Mesenchymal stem cell (in vitro differentiated cells and primary cell): ENCODE measurements around the gene TRAF3.

Source experiments
- DNase-seq: peaks from one replicate; pipeline ENCODE4 v3.0.0-alpha.2; 2013
- H2AFZ ChIP-seq: one replicate; pipeline ENCODE4 v1.6.1; 2013; ENCODE audit warnings: low read depth, mild to moderate bottlenecking, control low read depth, inconsistent platforms, low read length, moderate library complexity
- H2AK5ac ChIP-seq: 2 replicates; pipeline ENCODE4 v1.6.1; 2013; ENCODE audit warnings: low read length, moderate library complexity, mild to moderate bottlenecking, inconsistent platforms; ENCODE audit not compliant: severe bottlenecking
- H2BK120ac ChIP-seq: one replicate; pipeline ENCODE4 v1.6.1; 2013; ENCODE audit warnings: low read depth, mild to moderate bottlenecking, inconsistent platforms, low read length, moderate library complexity
- H2BK12ac ChIP-seq, 2 experiments: one replicate each; pipeline ENCODE4 v1.6.1; 2013; ENCODE audit warnings: inconsistent platforms in 2 of 2, low read length in 2 of 2, mild to moderate bottlenecking in 2 of 2, moderate library complexity in 2 of 2, control low read depth in 1 of 2
- H2BK15ac ChIP-seq: one replicate; pipeline ENCODE4 v1.6.1; 2013; ENCODE audit warnings: mild to moderate bottlenecking, low read depth, inconsistent platforms; ENCODE audit not compliant: poor library complexity, severe bottlenecking
- H2BK5ac ChIP-seq: 2 replicates; pipeline ENCODE4 v1.6.1; 2013; ENCODE audit warnings: low read depth, mild to moderate bottlenecking, low read length, control low read depth, inconsistent platforms; ENCODE audit not compliant: poor library complexity, severe bottlenecking
- H3K14ac ChIP-seq, 2 experiments: one replicate each; pipeline ENCODE4 v1.6.1; 2013; ENCODE audit warnings: inconsistent platforms in 2 of 2, low read length in 2 of 2, control low read depth in 1 of 2, mild to moderate bottlenecking in 1 of 2, moderate library complexity in 1 of 2
- H3K18ac ChIP-seq, 2 experiments: one replicate each; pipeline ENCODE4 v1.6.1; 2013; ENCODE audit warnings: inconsistent platforms in 2 of 2, low read length in 2 of 2, control low read depth in 1 of 2, low read depth in 1 of 2, mild to moderate bottlenecking in 1 of 2
- H3K23ac ChIP-seq, 2 experiments: one replicate each; pipeline ENCODE4 v1.6.1; 2013; ENCODE audit warnings: inconsistent platforms in 2 of 2, low read length in 2 of 2, mild to moderate bottlenecking in 2 of 2, moderate library complexity in 2 of 2, control low read depth in 1 of 2
- H3K27ac ChIP-seq: 2 replicates; pipeline ENCODE4 v1.5.1; 2013; ENCODE audit warnings: mild to moderate bottlenecking, moderate library complexity, low read length, control low read depth, inconsistent platforms; ENCODE audit not compliant: poor library complexity, severe bottlenecking
- H3K27me3 ChIP-seq, 2 experiments: 2 replicates each; pipeline versions ENCODE4 v1.6.1 to v1.7.0; 2013; ENCODE audit warnings: low read length in 2 of 2, mild to moderate bottlenecking in 2 of 2, moderate library complexity in 2 of 2, control low read depth in 1 of 2, inconsistent platforms in 1 of 2; ENCODE audit not compliant: control insufficient read depth in 1 of 2, insufficient read depth in 1 of 2
- H3K36me3 ChIP-seq, 2 experiments: 2 replicates each; pipeline versions ENCODE4 v1.6.1 to v1.7.0; 2013; ENCODE audit warnings: low read length in 2 of 2, control low read depth in 1 of 2, inconsistent platforms in 1 of 2, low read depth in 1 of 2, mild to moderate bottlenecking in 1 of 2; ENCODE audit not compliant: insufficient read depth in 2 of 2, control insufficient read depth in 1 of 2
- H3K4ac ChIP-seq, 2 experiments: one replicate each; pipeline ENCODE4 v1.6.1; 2013; ENCODE audit warnings: inconsistent platforms in 2 of 2, low read length in 2 of 2, mild to moderate bottlenecking in 2 of 2, moderate library complexity in 2 of 2, control low read depth in 1 of 2, low read depth in 1 of 2
- H3K4me1 ChIP-seq: 2 replicates; pipeline ENCODE4 v1.6.1; 2013; ENCODE audit warnings: low read depth, low read length, control low read depth; ENCODE audit not compliant: control insufficient read depth, insufficient read depth
- H3K4me2 ChIP-seq: 2 replicates; pipeline ENCODE4 v1.6.1; 2013; ENCODE audit warnings: low read length, mild to moderate bottlenecking, inconsistent platforms; ENCODE audit not compliant: poor library complexity, severe bottlenecking
- H3K4me3 ChIP-seq, 2 experiments: 2 replicates each; pipeline versions ENCODE4 v1.5.1 to v1.7.0; 2013; ENCODE audit warnings: low read length in 2 of 2, mild to moderate bottlenecking in 2 of 2, control low read depth in 1 of 2, low read depth in 1 of 2; ENCODE audit not compliant: insufficient read depth in 1 of 2
- H3K79me1 ChIP-seq: replicated peaks from 2 replicates; pipeline ENCODE4 v1.6.1; 2013; ENCODE audit warnings: mild to moderate bottlenecking, control low read depth, low read length, inconsistent platforms; ENCODE audit not compliant: poor library complexity, severe bottlenecking
- H3K9ac ChIP-seq: 2 replicates; pipeline ENCODE4 v1.7.0; 2013; ENCODE audit warnings: mild to moderate bottlenecking, low read length, moderate library complexity
- H3K9me3 ChIP-seq: 2 replicates; pipeline ENCODE4 v1.7.0; 2013; ENCODE audit warnings: mild to moderate bottlenecking, low read length; ENCODE audit not compliant: control insufficient read depth
- H4K8ac ChIP-seq: one replicate; pipeline ENCODE4 v1.6.1; 2013; ENCODE audit warnings: inconsistent platforms, mild to moderate bottlenecking, low read length, moderate library complexity
- H4K91ac ChIP-seq: one replicate; pipeline ENCODE4 v1.6.1; 2013; ENCODE audit warnings: mild to moderate bottlenecking, low read length, inconsistent platforms
- WGBS: methylation state at CpG from one replicate; pipeline ENCODE4 v1.1.7; 2013; ENCODE audit warnings: mixed read lengths; 5-methylcytosine and 5-hydroxymethylcytosine counted together

The TRAF3 gene

DNA sequence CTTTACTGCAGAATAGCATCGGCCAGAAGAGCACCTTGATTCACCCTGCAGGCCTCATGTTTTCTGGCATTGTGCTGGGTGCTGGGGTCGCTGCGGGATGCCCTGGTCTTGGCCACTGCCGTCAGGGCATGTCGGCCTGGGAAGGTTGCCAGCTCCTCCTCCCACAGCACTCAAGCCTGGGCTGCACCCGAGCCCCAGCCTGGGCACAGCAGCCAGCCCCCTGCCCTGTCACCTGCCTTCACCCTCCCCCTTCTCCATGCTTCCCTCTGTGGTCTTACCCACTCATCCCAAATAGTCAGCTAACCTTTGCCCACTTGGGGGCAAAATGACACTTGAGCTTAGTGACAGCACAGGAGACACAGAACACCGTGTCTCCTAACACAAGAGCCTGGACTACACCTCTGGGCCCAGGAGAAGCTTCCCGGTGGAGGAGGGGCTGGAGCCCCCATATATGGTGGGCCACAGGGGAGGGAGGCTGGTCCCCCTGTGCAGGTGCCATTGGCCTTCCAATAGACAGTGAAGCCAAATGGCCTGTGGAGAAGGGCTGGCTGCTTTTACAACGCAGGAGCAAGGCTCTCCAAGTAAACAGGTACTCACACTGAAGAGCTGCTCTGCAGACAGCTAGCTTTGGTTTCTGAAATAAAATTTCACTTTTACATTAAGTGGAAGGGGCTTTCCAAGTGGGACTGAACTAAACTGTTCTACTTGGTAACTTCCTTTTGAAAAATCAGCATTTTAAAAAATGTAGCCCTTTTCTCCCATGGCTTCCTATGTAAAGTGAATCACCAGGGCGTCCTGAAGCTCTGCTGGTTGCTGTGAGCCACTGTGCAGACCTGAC, 94.0 kb downstream of the TRAF3 start:
- no peak for DNase-seq
- Histone ChIP-seq H2AFZ (no peak overlapping the region), H3K14ac (no peak overlapping the region), H2AK5ac (no peak overlapping the region), H4K8ac (no peak overlapping the region), H3K23ac (no peak overlapping the region), H3K79me1 (peaks cover 21% of the 10 kb centered on the region), H4K91ac (no peak overlapping the region), H3K9ac (no peak overlapping the region), H2BK5ac (no peak overlapping the region), H3K4me3 (no peak overlapping the region), H3K27me3 (no peaks in the 10 kb centered on the region), H3K4ac (no peak overlapping the region), H2BK15ac (no peak overlapping the region), H3K36me3 (peaks cover 28 to 46% of the 10 kb centered on the region in 2 experiments), H3K4me2 (no peak overlapping the region), H3K4me1 (no peaks in the 10 kb centered on the region), H3K27ac (no peak overlapping the region), H2BK120ac (no peak overlapping the region), H2BK12ac (no peak overlapping the region), H3K18ac (no peak overlapping the region), H3K9me3 (no peaks in the 10 kb centered on the region)
- 96% methylated on average over 10 of the region's 10 CpGs for WGBS

- H4K91ac ChIP-seq = no peak overlapping the region
- WGBS = 96% methylated on average over 3 of the region's 5 CpGs
Measured at GRCh38 chr14:102872020-102872419, 94.8 kb downstream of the TRAF3 start.

DNA sequence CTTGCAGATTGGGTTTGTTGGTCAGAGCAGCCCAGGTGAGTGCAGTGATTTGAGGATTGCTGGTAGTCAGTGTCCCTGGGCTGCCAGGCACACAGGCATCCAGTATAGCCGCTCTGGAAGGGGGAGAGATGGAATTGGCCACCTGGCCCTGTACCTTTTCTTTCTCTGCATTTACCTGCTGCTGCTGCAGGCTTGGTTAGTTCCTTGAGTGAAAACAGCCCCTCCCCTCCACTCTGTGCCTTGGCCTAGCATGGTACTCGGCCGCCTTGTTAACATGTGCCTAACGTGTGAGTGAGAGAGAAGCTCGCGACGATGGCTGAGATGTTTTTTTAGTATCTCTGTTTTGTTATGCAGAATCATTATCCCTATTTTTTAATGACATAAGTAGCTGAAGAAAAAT, 95.9 kb downstream of the TRAF3 start:
- Histone ChIP-seq H3K14ac (no peak overlapping the region), H3K9me3 (no peaks in the 10 kb centered on the region), H3K36me3 (peaks cover 39 to 66% of the 10 kb centered on the region in 2 experiments), H3K23ac (no peak overlapping the region), H2AFZ (no peak overlapping the region), H4K91ac (no peak overlapping the region), H3K4me1 (no peaks in the 10 kb centered on the region), H2BK15ac (no peak overlapping the region), H2AK5ac (no peak overlapping the region), H3K18ac (no peak overlapping the region), H2BK5ac (no peak overlapping the region), H3K9ac (no peak overlapping the region), H3K4me3 (no peak overlapping the region), H3K27me3 (no peaks in the 10 kb centered on the region), H3K27ac (no peak overlapping the region), H3K79me1 (peaks cover 13% of the 10 kb centered on the region), H4K8ac (no peak overlapping the region), H2BK12ac (no peak overlapping the region), H3K4me2 (no peak overlapping the region), H2BK120ac (no peak overlapping the region), H3K4ac (no peak overlapping the region)
- no peak for DNase-seq
- 100% methylated on average over 2 of the region's 7 CpGs for WGBS

More at GRCh38 chr14:102872020-102872419, 94.8 kb downstream of the TRAF3 start:
- Histone ChIP-seq H3K27ac (no peak overlapping the region), H3K9ac (no peak overlapping the region), H3K9me3 (no peaks in the 10 kb centered on the region), H2AFZ (no peak overlapping the region), H3K18ac (no peak overlapping the region), H3K23ac (no peak overlapping the region), H3K4me2 (no peak overlapping the region), H2BK12ac (no peak overlapping the region), H4K8ac (no peak overlapping the region), H3K4ac (no peak overlapping the region), H3K4me3 (no peak overlapping the region), H2BK120ac (no peak overlapping the region), H3K36me3 (peaks cover 36 to 55% of the 10 kb centered on the region in 2 experiments), H3K79me1 (peaks cover 21% of the 10 kb centered on the region), H2AK5ac (no peak overlapping the region), H2BK5ac (no peak overlapping the region), H2BK15ac (no peak overlapping the region), H3K14ac (no peak overlapping the region), H3K27me3 (no peaks in the 10 kb centered on the region), H3K4me1 (no peaks in the 10 kb centered on the region)
- no peak for DNase-seq

- Histone ChIP-seq H2AK5ac (no peak overlapping the region), H4K91ac (no peak overlapping the region), H3K9ac (no peak overlapping the region), H3K4me2 (no peak overlapping the region), H3K36me3 (peaks cover 42 to 70% of the 10 kb centered on the region in 2 experiments), H3K18ac (no peak overlapping the region), H3K4me3 (no peak overlapping the region), H3K9me3 (no peaks in the 10 kb centered on the region), H3K79me1 (peaks cover 10% of the 10 kb centered on the region), H3K27ac (no peak overlapping the region), H3K23ac (no peak overlapping the region), H2BK15ac (no peak overlapping the region), H2BK5ac (no peak overlapping the region), H3K4me1 (no peaks in the 10 kb centered on the region), H2BK120ac (no peak overlapping the region), H2AFZ (no peak overlapping the region), H3K4ac (no peak overlapping the region), H4K8ac (no peak overlapping the region), H2BK12ac (no peak overlapping the region), H3K14ac (no peak overlapping the region), H3K27me3 (no peaks in the 10 kb centered on the region)
- DNase-seq = no peak
- 82% methylated on average over 6 of the region's 7 CpGs for WGBS
Measured at GRCh38 chr14:102873546-102874061, 96.4 kb downstream of the TRAF3 start.
